GM21447 (cell line): ENCODE results near the gene SPRR2E.
"Not testable (repeated sequence)": the region's sequence is repeated elsewhere in the genome, so short reads cannot be mapped to it uniquely, and the experiment has no call there.

ENCODE experiments used
- ATAC-seq: cut with Tn5 transposase; IDR thresholded peaks from one replicate; pipeline ENCODE4 v1.9.1; 2021; ENCODE audit not compliant: unreplicated experiment

Gene SPRR2E

GRCh38 chr1:153070243-153070642 lies 24.1 kb downstream of the SPRR2E start:
- ATAC-seq = no peak

GRCh38 chr1:153058826-153059784 lies 35.2 kb downstream of the SPRR2E start:
- no peak for ATAC-seq

GRCh38 chr1:153058154-153058553 lies 36.2 kb downstream of the SPRR2E start:
- no peak for ATAC-seq

- ATAC-seq = no peak
Observed at GRCh38 chr1:153057375-153057774, 37.0 kb downstream of the SPRR2E start, which contains the start of gene SPRR2A. TSS of gene SPRR2A (minus strand) at chr1:153057512. CDS start at chr1:153056735, 777 bp downstream.

GRCh38 chr1:153056111-153056510 lies 38.2 kb downstream of the SPRR2E start:
- not testable (repeated sequence) for ATAC-seq

- no peak for ATAC-seq
Observed at GRCh38 chr1:153049211-153049610, 45.1 kb downstream of the SPRR2E start.
